ENCODE results near the gene CHRNB2.

DNA sequence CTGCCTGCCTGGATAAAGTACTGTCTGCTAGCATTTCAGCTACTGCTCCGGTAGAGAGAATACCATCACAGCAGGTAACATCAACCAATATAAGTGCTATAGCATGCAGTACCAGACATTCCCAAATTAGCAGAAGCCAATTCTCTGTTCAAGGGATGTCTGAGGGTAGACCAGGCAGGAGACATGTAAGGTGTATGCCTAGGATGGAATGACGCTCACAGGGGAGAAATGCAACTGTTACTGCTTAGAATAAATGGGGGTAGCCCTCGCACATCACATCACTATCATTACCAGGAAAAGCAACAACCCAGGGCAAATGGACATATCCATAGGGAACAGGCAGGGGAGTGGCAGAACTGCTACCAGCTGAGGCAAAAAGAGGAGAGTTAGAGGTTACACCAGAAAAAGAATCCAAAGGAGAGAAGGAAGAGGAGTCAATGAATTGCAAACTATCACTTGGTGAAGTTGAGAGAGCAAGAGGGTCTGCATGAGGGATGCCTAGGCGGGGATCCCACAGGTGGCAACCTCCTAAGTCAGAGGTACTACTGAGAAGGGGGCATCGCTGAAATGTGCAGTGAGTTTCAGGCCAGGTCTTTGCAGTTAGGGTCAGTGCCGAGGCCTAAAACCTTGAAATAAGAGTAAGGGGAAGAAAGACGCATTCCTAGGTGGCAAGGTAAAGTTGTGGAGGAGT is 10.2 kb upstream of the CHRNB2 start:
- TF ChIP-seq, protein P1, sequence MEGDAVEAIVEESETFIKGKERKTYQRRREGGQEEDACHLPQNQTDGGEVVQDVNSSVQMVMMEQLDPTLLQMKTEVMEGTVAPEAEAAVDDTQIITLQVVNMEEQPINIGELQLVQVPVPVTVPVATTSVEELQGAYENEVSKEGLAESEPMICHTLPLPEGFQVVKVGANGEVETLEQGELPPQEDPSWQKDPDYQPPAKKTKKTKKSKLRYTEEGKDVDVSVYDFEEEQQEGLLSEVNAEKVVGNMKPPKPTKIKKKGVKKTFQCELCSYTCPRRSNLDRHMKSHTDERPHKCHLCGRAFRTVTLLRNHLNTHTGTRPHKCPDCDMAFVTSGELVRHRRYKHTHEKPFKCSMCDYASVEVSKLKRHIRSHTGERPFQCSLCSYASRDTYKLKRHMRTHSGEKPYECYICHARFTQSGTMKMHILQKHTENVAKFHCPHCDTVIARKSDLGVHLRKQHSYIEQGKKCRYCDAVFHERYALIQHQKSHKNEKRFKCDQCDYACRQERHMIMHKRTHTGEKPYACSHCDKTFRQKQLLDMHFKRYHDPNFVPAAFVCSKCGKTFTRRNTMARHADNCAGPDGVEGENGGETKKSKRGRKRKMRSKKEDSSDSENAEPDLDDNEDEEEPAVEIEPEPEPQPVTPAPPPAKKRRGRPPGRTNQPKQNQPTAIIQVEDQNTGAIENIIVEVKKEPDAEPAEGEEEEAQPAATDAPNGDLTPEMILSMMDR (IDR thresholded peaks at IDR 0.05): no peak
- no peak for TF ChIP-seq POLR2A (IDR thresholded peaks at IDR 0.05)

All from lower leg skin (tissue), 3 donors.